Ovary (tissue), 3 donors: Measurements from ENCODE around the gene ZNF81.

Source experiments
- POLR2A ChIP-seq: fragments of 450-650 bp; IDR thresholded peaks from one replicate; pipeline ENCODE4 v1.6.1; 2017; ENCODE audit warnings: antibody characterized with exemption, mild to moderate bottlenecking, moderate library complexity
- TF ChIP-seq, protein P1 (sequence below), 3 donors: fragments of 450-650 bp in 2 of 3; fragments of 200-600 bp in 1 of 3; IDR thresholded peaks; one replicate each; pipeline versions ENCODE4 v1.5.1 to v1.8.0; 2016 to 2022; ENCODE audit warnings: antibody characterized with exemption in 3 of 3, mild to moderate bottlenecking in 1 of 3
- donor health status: DM: no; HTN: no; CAD: no.

DNA sequence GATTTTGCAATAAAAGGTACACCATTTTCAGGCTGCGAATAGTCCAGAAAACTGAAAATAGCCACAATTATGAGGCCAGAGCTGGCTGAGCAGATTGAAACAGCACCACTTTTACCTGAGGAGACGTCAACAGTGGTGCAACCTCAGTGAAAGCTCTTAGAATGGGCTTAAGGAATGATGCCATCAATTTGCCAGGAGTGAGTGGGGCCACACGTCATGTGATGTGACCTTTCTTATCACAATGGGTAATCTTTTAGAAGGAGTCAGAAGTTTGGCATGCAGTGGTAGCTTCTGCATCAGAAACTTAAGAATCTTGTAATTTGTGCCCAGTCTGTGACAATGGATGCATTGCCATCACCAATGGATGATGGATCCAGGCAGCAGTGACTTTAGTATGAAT is 27.6 kb downstream of the ZNF81 start:
- TF ChIP-seq, protein P1, sequence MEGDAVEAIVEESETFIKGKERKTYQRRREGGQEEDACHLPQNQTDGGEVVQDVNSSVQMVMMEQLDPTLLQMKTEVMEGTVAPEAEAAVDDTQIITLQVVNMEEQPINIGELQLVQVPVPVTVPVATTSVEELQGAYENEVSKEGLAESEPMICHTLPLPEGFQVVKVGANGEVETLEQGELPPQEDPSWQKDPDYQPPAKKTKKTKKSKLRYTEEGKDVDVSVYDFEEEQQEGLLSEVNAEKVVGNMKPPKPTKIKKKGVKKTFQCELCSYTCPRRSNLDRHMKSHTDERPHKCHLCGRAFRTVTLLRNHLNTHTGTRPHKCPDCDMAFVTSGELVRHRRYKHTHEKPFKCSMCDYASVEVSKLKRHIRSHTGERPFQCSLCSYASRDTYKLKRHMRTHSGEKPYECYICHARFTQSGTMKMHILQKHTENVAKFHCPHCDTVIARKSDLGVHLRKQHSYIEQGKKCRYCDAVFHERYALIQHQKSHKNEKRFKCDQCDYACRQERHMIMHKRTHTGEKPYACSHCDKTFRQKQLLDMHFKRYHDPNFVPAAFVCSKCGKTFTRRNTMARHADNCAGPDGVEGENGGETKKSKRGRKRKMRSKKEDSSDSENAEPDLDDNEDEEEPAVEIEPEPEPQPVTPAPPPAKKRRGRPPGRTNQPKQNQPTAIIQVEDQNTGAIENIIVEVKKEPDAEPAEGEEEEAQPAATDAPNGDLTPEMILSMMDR (IDR thresholded peaks at IDR 0.05) = no peak
- TF ChIP-seq POLR2A = no peak
